ENCODE measurements around the gene PHACTR1. TPM values are rescaled to one million over a fixed set of nuclear protein-coding genes. Genes with fewer than 3 reads are reported as not detected.

The PHACTR1 gene
- total RNA-seq, 1 experiment from 2014 or later = not detected

DNA sequence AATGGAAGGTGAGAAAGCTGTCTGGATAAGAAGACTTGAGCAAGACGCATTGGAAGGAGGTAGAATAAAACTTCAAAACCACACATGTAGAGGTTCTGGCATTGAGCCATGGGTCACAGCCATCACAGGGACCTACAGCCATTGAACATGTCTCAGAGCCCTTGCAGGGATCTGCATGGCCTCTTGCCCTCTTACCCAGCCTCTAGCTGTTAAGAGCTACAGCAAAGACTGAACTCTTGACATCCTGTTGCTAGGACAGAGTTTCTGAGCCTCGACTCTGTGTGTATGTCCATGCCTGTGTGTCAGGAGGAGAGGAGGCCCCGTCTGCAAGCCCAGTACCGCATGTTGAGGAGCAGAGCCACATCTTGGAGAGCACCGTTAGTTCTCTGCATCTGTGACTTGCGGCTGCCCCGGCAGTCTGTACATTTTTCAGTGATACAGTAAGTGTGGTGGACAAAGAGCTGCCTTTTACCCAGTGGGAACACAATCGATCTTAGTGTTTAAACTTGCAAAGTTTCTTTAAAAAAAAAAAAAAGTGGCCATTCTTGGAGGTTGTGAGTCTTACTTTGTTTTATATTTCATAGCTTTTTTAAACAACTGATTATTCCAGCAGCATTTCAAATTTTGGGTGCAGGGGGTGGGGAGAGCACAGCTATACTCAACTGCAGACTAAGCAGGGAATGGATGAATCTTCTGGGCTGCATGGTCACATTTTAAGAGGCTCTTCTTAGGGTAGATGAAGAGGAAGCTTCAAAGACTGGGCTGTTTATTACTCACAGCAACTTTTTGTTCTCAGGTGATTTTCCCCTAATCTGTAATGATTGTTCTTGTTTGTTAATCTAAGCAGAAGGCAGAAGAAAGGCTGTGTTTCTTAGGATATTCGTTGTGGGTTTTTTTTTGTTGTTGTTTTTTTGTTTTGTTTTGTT lies 523.2 kb downstream of the PHACTR1 start:
- peaks cover 74% of the 10 kb centered on the region for H3K27me3 ChIP-seq (ENCODE audit: low read length)
- no peaks in the 10 kb centered on the region for H3K79me2 ChIP-seq (ENCODE audit: low read length)
- DNase-seq = no peak
- ChIA-PET CTCF (no interaction called here), POLR2A (ENCODE audit: unreplicated experiment) (no interaction called here)
- no peak overlapping the region for H2AFZ ChIP-seq (ENCODE audit: low read length)
- H3K27ac ChIP-seq (ENCODE audit: low read length) = no peak overlapping the region
- H3K9ac ChIP-seq (ENCODE audit: low read length) = no peak overlapping the region
- H3K4me3 ChIP-seq (ENCODE audit: low read length) = no peak overlapping the region
- H3K4me1 ChIP-seq (ENCODE audit: insufficient read depth, low read length) = no peaks in the 10 kb centered on the region
- no peaks in the 10 kb centered on the region for H4K20me1 ChIP-seq (ENCODE audit: low read length)
- intact Hi-C loops (cut with micrococcal nuclease) = no loop called here
- H3K9me2 ChIP-seq (replicated peaks; ENCODE audit: low read length) = no peaks in the 10 kb centered on the region
- H3F3A ChIP-seq (ENCODE audit: low read length, unreplicated experiment) = no peaks in the 10 kb centered on the region
- no peaks in the 10 kb centered on the region for H3K9me3 ChIP-seq (ENCODE audit: low read length)
- no peaks in the 10 kb centered on the region for H3K36me3 ChIP-seq (ENCODE audit: low read depth, low read length)
- ATAC-seq = no peak
- no peak overlapping the region for H3K4me2 ChIP-seq (ENCODE audit: low read length)
- TF ChIP-seq EZH2 (IDR thresholded peaks at IDR 0.05; ENCODE audit: low read length, unreplicated experiment) = no peak
- TF ChIP-seq, protein P1, sequence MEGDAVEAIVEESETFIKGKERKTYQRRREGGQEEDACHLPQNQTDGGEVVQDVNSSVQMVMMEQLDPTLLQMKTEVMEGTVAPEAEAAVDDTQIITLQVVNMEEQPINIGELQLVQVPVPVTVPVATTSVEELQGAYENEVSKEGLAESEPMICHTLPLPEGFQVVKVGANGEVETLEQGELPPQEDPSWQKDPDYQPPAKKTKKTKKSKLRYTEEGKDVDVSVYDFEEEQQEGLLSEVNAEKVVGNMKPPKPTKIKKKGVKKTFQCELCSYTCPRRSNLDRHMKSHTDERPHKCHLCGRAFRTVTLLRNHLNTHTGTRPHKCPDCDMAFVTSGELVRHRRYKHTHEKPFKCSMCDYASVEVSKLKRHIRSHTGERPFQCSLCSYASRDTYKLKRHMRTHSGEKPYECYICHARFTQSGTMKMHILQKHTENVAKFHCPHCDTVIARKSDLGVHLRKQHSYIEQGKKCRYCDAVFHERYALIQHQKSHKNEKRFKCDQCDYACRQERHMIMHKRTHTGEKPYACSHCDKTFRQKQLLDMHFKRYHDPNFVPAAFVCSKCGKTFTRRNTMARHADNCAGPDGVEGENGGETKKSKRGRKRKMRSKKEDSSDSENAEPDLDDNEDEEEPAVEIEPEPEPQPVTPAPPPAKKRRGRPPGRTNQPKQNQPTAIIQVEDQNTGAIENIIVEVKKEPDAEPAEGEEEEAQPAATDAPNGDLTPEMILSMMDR (conservative IDR thresholded peaks at IDR 0.05; ENCODE audit: low read depth, low read length) = no peak
- BruUV-seq (replicated peaks) = no TSS peak

DNA sequence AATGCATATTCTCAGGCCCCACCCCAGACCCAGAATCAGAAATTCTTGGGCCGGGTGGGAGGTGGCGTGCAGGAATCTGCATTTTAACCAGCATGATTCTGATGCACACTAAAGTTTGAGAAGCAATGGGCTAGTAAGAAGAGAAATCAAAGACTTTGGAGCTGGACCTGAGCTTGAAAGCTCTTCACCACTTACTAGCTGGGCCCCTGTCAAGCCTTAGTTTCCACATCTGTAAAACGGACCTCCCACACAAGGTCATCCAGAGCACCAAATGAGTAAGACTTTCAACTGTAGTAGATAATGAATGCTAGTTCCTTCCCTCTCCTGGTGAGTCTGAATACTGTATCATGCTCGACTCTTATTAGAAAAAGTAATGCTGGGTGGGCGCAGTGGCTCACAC lies 524.8 kb downstream of the PHACTR1 start:
- no peaks in the 10 kb centered on the region for H3K9me3 ChIP-seq (ENCODE audit: low read length)
- H3K36me3 ChIP-seq (ENCODE audit: low read depth, low read length) = no peaks in the 10 kb centered on the region
- H3K27ac ChIP-seq (ENCODE audit: low read length) = no peak overlapping the region

DNA sequence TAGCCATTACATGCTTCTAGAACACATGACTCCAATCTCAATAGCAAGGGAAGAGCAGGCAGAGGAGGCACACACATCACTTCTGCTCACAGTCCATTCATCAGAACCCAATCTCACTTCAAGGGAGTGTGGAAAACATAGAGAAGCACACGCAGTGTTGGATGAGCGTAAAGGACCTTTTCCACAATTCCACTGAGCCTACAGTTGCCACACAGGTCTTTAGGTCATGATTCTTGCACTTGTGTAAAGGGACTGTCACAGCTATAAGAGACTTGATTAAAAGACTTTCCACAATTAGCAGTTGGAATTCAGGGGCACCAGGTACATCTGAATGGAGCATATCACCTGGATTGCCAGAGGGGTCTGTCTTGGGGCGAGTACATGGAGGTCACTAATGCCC lies 525.6 kb downstream of the PHACTR1 start:
- intact Hi-C loops (cut with micrococcal nuclease) = no loop called here
- ChIA-PET CTCF (no interaction called here), POLR2A (ENCODE audit: unreplicated experiment) (no interaction called here)
- H3K79me2 ChIP-seq (ENCODE audit: low read length) = no peaks in the 10 kb centered on the region
- no peaks in the 10 kb centered on the region for H3K9me3 ChIP-seq (ENCODE audit: low read length)
- H3K4me2 ChIP-seq (ENCODE audit: low read length) = no peak overlapping the region
- H3K4me3 ChIP-seq (ENCODE audit: low read length) = no peak overlapping the region
- H2AFZ ChIP-seq (ENCODE audit: low read length) = no peak overlapping the region
- H4K20me1 ChIP-seq (ENCODE audit: low read length) = no peaks in the 10 kb centered on the region
- no TSS peak for BruUV-seq (replicated peaks)
- H3K36me3 ChIP-seq (ENCODE audit: low read depth, low read length) = no peaks in the 10 kb centered on the region
- peaks cover 72% of the 10 kb centered on the region for H3K27me3 ChIP-seq (ENCODE audit: low read length)
- TF ChIP-seq, protein P1 (conservative IDR thresholded peaks at IDR 0.05; ENCODE audit: low read depth, low read length) = no peak
- no peak for TF ChIP-seq EZH2phosphoT487 (IDR thresholded peaks at IDR 0.05; ENCODE audit: borderline replicate concordance, low read length)
- TF ChIP-seq EZH2 (IDR thresholded peaks at IDR 0.05; ENCODE audit: low read length, unreplicated experiment) = no peak
- H3K9ac ChIP-seq (ENCODE audit: low read length) = no peak overlapping the region
- DNase-seq (no peak), ATAC-seq (no peak)
- H3K9me2 ChIP-seq (replicated peaks; ENCODE audit: low read length) = no peaks in the 10 kb centered on the region
- H3K4me1 ChIP-seq (ENCODE audit: insufficient read depth, low read length) = no peaks in the 10 kb centered on the region
- H3F3A ChIP-seq (ENCODE audit: low read length, unreplicated experiment) = no peaks in the 10 kb centered on the region
- no peak overlapping the region for H3K27ac ChIP-seq (ENCODE audit: low read length)

More for the DNA sequence above, 524.8 kb downstream of the PHACTR1 start:
- DNase-seq = no peak
- Histone ChIP-seq H3F3A (ENCODE audit: low read length, unreplicated experiment) (no peaks in the 10 kb centered on the region), H3K9me2 (replicated peaks; ENCODE audit: low read length) (no peaks in the 10 kb centered on the region), H3K4me3 (ENCODE audit: low read length) (no peak overlapping the region), H3K9ac (ENCODE audit: low read length) (no peak overlapping the region), H3K4me2 (ENCODE audit: low read length) (no peak overlapping the region), H4K20me1 (ENCODE audit: low read length) (no peaks in the 10 kb centered on the region), H2AFZ (ENCODE audit: low read length) (no peak overlapping the region), H3K27me3 (ENCODE audit: low read length) (peaks cover 71% of the 10 kb centered on the region), H3K4me1 (ENCODE audit: insufficient read depth, low read length) (no peaks in the 10 kb centered on the region), H3K79me2 (ENCODE audit: low read length) (no peaks in the 10 kb centered on the region)
- no peak for ATAC-seq
- intact Hi-C loops (cut with micrococcal nuclease) = no loop called here
- TF ChIP-seq EZH2phosphoT487 (IDR thresholded peaks at IDR 0.05; ENCODE audit: borderline replicate concordance, low read length) = no peak
- TF ChIP-seq, protein P1 (conservative IDR thresholded peaks at IDR 0.05; ENCODE audit: low read depth, low read length) = no peak
- TF ChIP-seq EZH2 (IDR thresholded peaks at IDR 0.05; ENCODE audit: low read length, unreplicated experiment) = no peak
- POLR2A ChIA-PET (ENCODE audit: unreplicated experiment) = no interaction called here
- BruUV-seq (replicated peaks) = no TSS peak
- CTCF ChIA-PET = no interaction called here

Data from PC-3 (cell line).